Skin of body (tissue), 1 donor: Measurements from ENCODE around the gene PLD4. TPM values are rescaled to one million over a fixed set of nuclear protein-coding genes. Genes with fewer than 3 reads are reported as not detected.

ENCODE experiments used
- total RNA-seq: library from RNA; depleted of rRNA; stranded (reverse); fragments of >200 nt; gene quantifications from one replicate; pipeline ENCODE4 v1.2.3, GENCODE V29; 2014

Gene PLD4
- total RNA-seq, 1 donor from 2014 or later: 5.6 TPM

Other genes starting within 250 kb of the PLD4 start
- gene INF2, start 235.3 kb upstream of the PLD4 start, total RNA-seq: 25.7 TPM
- 16.9 TPM for gene ADSS1, start 200.7 kb upstream of the PLD4 start, total RNA-seq
- 40.1 TPM for gene SIVA1, start 171.7 kb upstream of the PLD4 start, total RNA-seq
- 62.3 TPM for gene AKT1, start 129.1 kb upstream of the PLD4 start, total RNA-seq
- 2.8 TPM for gene ZBTB42, start 123.8 kb upstream of the PLD4 start, total RNA-seq
- gene CEP170B, start 59.6 kb upstream of the PLD4 start, total RNA-seq: 10.2 TPM
- 52.0 TPM for gene AHNAK2, start 53.5 kb downstream of the PLD4 start, total RNA-seq
- gene CLBA1, start 60.9 kb downstream of the PLD4 start, total RNA-seq: 3.5 TPM
- gene CDCA4, start 96.2 kb downstream of the PLD4 start, total RNA-seq: 23.6 TPM
- 1.6 TPM for gene GPR132, start 140.6 kb downstream of the PLD4 start, total RNA-seq
- gene JAG2, start 243.9 kb downstream of the PLD4 start, total RNA-seq: 27.0 TPM